CD4-positive, alpha-beta T cell treated with Interleukin-4 for 1 hour (primary cell): Measurements from ENCODE around the gene CDPF1.
A peak's percentile ranks its signal among the peaks of the same experiment; 100 is the strongest.
"Not testable (repeated sequence)": the region's sequence is repeated elsewhere in the genome, so short reads cannot be mapped to it uniquely, and the experiment has no call there.

Experiments used
- DNase-seq, 2 donors: peaks; one replicate each; pipeline ENCODE4 v3.0.0-alpha.2; 2020 to 2022

Gene CDPF1

DNA sequence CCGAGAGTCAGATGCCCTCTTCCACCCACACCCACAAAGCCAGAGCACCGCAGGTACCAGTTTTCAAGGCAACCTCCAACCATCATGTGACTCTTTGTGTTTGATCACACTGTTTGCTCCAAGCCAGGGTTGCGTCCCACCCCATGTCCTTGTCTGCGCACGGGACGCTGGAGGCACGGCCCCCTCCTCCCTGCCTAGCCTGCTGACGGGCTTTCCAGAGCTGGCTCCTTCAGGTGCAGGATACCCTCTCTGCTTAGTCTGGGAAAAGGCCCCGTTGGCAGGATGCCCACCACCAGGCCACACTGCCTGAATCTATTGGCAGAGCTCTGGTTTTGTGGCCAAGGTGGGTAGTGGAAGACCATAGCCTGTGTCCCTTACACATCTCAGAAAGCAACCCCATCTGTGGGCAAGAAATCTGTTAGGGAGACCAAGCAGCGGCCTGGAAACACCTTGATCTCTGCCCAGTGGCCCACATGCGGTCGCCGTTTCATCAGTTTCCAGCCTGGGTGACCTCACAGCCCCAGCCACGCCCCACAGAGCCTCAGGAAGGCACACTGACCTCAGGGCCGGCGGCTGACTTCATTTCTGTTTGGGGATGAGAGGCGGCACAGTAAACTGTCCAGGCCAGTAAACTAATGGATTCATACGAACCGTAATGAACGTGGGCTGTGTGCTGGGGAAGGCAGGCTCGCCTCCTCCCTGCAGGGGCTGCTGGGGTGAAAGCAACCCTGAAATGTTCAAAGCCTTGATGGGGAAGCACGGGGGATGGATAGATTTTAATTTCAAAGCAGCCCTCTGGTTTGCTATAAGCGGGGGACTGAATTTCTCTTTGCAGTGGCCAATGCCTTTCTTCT, 25.8 kb downstream of the CDPF1 start:
- no peak for DNase-seq

GRCh38 chr22:46220921-46221320, 29.2 kb downstream of the CDPF1 start:
- DNase-seq, result no peak

GRCh38 chr22:46219636-46220035, 30.5 kb downstream of the CDPF1 start:
- peak in 1 of 2 donors; percentile 36 for DNase-seq

DNA sequence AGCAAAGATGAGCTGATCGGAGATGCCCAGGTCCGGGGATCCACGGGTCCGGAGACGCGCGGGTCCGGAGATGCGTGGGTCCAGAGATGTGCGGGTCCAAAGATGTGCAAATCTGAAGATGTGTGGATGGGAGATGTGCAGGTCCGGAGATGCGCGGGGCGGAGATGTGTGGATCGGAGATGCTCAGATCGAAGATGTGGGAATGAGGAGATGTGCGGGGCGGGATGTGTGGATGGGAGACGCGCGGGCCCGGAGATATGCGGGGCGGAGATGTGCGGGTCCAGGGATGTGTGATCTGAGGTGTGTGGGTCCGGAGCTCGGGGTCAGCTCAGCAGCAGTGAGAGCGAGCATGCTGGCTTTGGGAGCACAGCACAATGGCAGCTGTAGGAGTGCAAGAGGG, 35.5 kb downstream of the CDPF1 start:
- no peak for DNase-seq

GRCh38 chr22:46214149-46214548, 35.9 kb downstream of the CDPF1 start:
- DNase-seq, result no peak

- no peak for DNase-seq
Measured at GRCh38 chr22:46213052-46213451, 37.0 kb downstream of the CDPF1 start.

DNA sequence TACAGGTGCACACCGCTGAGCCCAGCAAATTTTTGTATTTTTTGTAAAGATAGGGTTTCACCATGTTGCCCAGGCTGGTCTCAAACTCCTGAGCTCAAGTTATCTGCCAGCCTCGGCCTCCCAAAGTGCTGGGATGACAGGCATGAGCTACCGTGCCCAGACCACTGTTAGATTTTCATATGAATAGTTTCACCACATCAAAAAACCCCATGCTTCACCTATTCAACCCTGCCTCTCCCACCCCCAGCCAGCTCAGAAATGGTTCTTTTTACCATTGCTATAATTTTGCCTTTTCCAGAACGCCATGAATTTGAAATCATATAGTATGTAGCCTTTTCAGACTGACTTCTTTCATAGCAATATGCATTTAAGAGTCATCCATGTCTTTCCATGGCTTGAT, 37.9 kb downstream of the CDPF1 start:
- DNase-seq, result no peak

DNA sequence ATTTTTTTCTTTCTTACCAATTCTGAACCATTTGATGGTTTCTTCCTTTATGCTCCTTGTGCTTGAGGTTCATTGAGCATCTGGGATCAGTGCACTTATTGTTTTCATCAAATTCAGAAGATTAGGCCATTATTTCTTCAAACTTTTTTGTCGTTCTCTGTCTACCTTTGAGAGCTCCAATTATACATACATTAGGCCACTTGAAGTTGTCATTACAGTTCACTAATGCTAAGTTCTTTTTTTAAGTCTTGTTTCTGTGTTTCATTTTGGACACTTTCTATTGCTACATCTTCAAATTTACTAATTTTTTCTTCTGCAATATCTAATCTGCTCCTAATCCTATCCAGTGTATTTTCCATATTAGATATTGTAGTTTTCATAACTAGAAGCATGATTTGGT, 40.8 kb downstream of the CDPF1 start:
- no peak for DNase-seq

GRCh38 chr22:46203601-46203980, 46.5 kb downstream of the CDPF1 start:
- DNase-seq, result no peak

- DNase-seq, result no peak
Measured at GRCh38 chr22:46202897-46203600, 47.0 kb downstream of the CDPF1 start.

- no peak for DNase-seq
Measured at GRCh38 chr22:46201059-46201757, 48.9 kb downstream of the CDPF1 start.

DNA sequence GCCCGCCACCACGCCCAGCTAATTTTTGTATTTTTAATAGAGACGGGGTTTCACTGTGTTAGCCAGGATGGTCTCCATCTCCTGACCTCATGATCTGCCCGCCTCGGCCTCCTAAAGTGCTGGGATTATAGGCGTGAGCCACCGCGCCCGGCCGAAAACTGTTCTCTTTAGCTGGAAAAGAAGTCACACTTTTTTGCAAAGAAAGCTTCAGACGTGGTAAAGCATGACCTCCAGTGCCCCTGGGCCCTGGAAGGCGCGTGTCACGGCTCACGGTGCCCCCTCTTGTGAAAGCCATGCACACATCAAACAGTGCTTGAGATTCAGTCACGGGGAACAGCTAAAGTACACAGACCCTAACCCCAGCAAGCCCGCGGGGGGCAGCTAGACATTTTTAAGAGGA, 51.3 kb downstream of the CDPF1 start:
- DNase-seq, result not testable (repeated sequence)

DNA sequence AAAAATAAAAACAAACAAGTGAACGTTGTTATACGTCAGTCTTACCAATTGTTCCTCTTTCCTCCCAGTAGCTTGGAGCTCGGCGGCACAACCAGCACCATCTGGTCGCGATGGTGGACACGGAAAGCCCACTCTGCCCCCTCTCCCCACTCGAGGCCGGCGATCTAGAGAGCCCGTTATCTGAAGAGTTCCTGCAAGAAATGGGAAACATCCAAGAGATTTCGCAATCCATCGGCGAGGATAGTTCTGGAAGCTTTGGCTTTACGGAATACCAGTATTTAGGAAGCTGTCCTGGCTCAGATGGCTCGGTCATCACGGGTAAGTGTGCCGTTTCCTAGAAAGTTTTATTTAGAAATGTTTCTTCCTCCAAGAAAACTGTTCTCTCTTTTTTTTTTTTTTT, 51.8 kb downstream of the CDPF1 start:
- no peak for DNase-seq

GRCh38 chr22:46196278-46196677, 53.8 kb downstream of the CDPF1 start:
- DNase-seq, result no peak

DNA sequence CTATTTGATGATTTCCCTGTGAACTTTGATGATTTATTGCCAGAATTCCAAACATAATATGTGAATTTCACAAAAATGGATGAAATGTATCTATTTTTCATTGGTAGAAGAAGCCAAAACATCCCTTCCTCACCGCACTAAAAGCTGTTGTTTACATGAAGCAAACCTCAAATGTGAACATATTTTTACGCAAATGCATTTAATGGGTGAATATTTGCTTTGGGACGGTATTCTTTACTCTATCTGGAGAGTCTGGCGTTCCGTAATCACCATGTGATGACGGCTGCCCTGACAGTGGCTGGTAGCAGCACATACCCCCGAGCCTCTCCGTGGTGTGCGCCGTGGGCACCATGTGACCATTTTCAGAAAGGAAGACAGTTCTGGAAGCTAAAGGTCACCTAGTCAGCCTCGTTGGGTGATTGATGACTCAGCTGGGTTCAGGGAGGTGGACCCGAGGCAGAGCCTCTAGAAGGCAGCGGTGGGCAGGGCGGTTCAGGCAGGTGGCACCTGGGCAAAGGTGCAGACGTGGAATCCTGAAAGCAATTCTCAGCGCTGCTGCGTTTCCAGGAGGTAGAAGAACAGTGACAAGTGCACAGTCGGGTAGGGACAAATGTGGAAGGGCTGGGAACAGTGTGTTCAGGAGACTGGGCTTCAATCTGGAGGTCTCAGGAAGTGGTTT, 54.5 kb downstream of the CDPF1 start:
- DNase-seq, result no peak
